SK-N-SH (cell line): Measurements from ENCODE around the gene DHX57. TPM values are rescaled to one million over a fixed set of nuclear protein-coding genes. Genes with fewer than 3 reads are reported as not detected.
A peak's percentile ranks its signal among the peaks of the same experiment; 100 is the strongest.
"Not testable (repeated sequence)": the region's sequence is repeated elsewhere in the genome, so short reads cannot be mapped to it uniquely, and the experiment has no call there.

ENCODE experiments used
- CTCF ChIA-PET: fragments of 300-600, 350-600 bp; formaldehyde crosslinking; extraction: SDS; loops from one replicate; lab custom pipeline; 2021; lab: Yijun Ruan, JAX
- POLR2A ChIA-PET: fragments of 350-600 bp; sonication (Branson Sonifier 250); formaldehyde crosslinking; extraction: SDS; loops from one replicate; lab custom pipeline; 2020; ENCODE audit warnings: antibody characterized with exemption, inconsistent platforms; lab: Yijun Ruan, JAX
- DNase-seq: peaks from one replicate; pipeline ENCODE4 v3.0.0; 2012
- H2AFZ ChIP-seq: fragments of 200-600 bp; sonication (generic); 2 replicates; pipeline ENCODE4 v1.8.1; 2016; ENCODE audit warnings: antibody characterized with exemption, mild to moderate bottlenecking, low read depth
- H3F3A ChIP-seq: fragments of 200-600 bp; sonication (generic); replicated peaks from 2 replicates; pipeline ENCODE3; 2016; ENCODE audit warnings: antibody characterized with exemption, mild to moderate bottlenecking; ENCODE audit not compliant: insufficient read depth
- H3K27ac ChIP-seq, 2 experiments: fragments of 200-500 bp in 1 of 2; fragments of 200-600 bp in 1 of 2; sonication (Bioruptor generic) in 1 of 2; sonication (generic), shearing (Covaris generic) in 1 of 2; 2 replicates each; pipeline versions ENCODE4 v1.5.1 to v1.6.1; 2014 to 2016; ENCODE audit warnings: low read depth in 2 of 2, inconsistent platforms in 1 of 2, low read length in 1 of 2, mild to moderate bottlenecking in 1 of 2, mixed read lengths in 1 of 2
- H3K27me3 ChIP-seq: fragments of 200-600 bp; sonication (generic), shearing (Covaris generic); 2 replicates; pipeline ENCODE4 v1.6.1; 2016; ENCODE audit warnings: mixed run types; ENCODE audit not compliant: insufficient read depth
- H3K36me3 ChIP-seq, 2 experiments: fragments of 200-500 bp in 1 of 2; fragments of 200-600 bp in 1 of 2; sonication (Bioruptor generic) in 1 of 2; sonication (generic) in 1 of 2; replicated peaks in 1 of 2; 2 replicates each; pipeline versions ENCODE3 to v1.5.1; 2014 to 2016; ENCODE audit warnings: low read length in 1 of 2, mild to moderate bottlenecking in 1 of 2; ENCODE audit not compliant: insufficient read depth in 2 of 2, control insufficient read depth in 1 of 2
- H3K4me1 ChIP-seq, 2 experiments: fragments of 200-500 bp in 1 of 2; fragments of 200-600 bp in 1 of 2; sonication (Bioruptor generic) in 1 of 2; sonication (generic), shearing (Covaris generic) in 1 of 2; 2 replicates each; pipeline versions ENCODE4 v1.5.1 to v1.6.1; 2014 to 2016; ENCODE audit warnings: low read depth in 1 of 2, low read length in 1 of 2, mixed run types in 1 of 2; ENCODE audit not compliant: insufficient read depth in 2 of 2, control insufficient read depth in 1 of 2
- H3K4me2 ChIP-seq: fragments of 200-600 bp; sonication (generic), shearing (Covaris generic); 2 replicates; pipeline ENCODE4 v1.6.1; 2017; ENCODE audit warnings: mixed run types
- H3K4me3 ChIP-seq, 2 experiments: fragments of 200-500 bp in 1 of 2; fragments of 200-600 bp in 1 of 2; sonication (Bioruptor generic) in 1 of 2; sonication (generic), shearing (Covaris generic) in 1 of 2; 2 replicates each; pipeline versions ENCODE4 v1.5.1 to v1.8.1; 2014 to 2016; ENCODE audit warnings: low read depth in 2 of 2, inconsistent platforms in 1 of 2, low read length in 1 of 2, mild to moderate bottlenecking in 1 of 2, mixed read lengths in 1 of 2, moderate library complexity in 1 of 2
- H3K79me2 ChIP-seq: fragments of 200-600 bp; sonication (generic); 2 replicates; pipeline ENCODE4 v1.8.1; 2017; ENCODE audit warnings: mild to moderate bottlenecking; ENCODE audit not compliant: insufficient read depth
- H3K9ac ChIP-seq: fragments of 200-600 bp; sonication (generic); 2 replicates; pipeline ENCODE4 v1.6.1; 2017; ENCODE audit warnings: mixed run types
- H3K9me2 ChIP-seq: fragments of 200-600 bp; sonication (generic); 2 replicates; pipeline ENCODE4 v1.6.1; 2017; ENCODE audit warnings: mixed run types
- H3K9me3 ChIP-seq: fragments of 200-600 bp; sonication (generic); 2 replicates; pipeline ENCODE4 v1.6.1; 2017; ENCODE audit warnings: mixed run types, mild to moderate bottlenecking, moderate library complexity
- H4K20me1 ChIP-seq: fragments of 200-600 bp; sonication (generic); 2 replicates; pipeline ENCODE4 v1.6.1; 2017; ENCODE audit warnings: mild to moderate bottlenecking, mixed run types; ENCODE audit not compliant: insufficient read depth
- EZH2phosphoT487 ChIP-seq: fragments of 200-600 bp; sonication (generic); IDR thresholded peaks from 2 replicates; pipeline ENCODE4 v1.6.1; 2017; ENCODE audit warnings: low read depth, mixed run types, mild to moderate bottlenecking, antibody characterized with exemption, moderate library complexity, borderline replicate concordance
- FOSL2 ChIP-seq: IDR thresholded peaks from 2 replicates; pipeline ENCODE4 v1.4.0; 2012; ENCODE audit warnings: low read depth, mild to moderate bottlenecking, moderate library complexity, borderline replicate concordance
- FOXM1 ChIP-seq: IDR thresholded peaks from 2 replicates; pipeline ENCODE4 v1.4.0; 2012; ENCODE audit warnings: low read depth, mild to moderate bottlenecking
- GABPA ChIP-seq: IDR thresholded peaks from 2 replicates; pipeline ENCODE4 v1.4.0; 2012; ENCODE audit warnings: low read depth, mild to moderate bottlenecking
- GATA2 ChIP-seq: sonication (generic); formaldehyde crosslinking; IDR thresholded peaks from 2 replicates; pipeline ENCODE4 v1.5.0; 2020; ENCODE audit warnings: mild to moderate bottlenecking, missing genetic modification reagents
- JUND ChIP-seq: IDR thresholded peaks from 2 replicates; pipeline ENCODE4 v1.4.0; 2012
- MAX ChIP-seq: IDR thresholded peaks from 2 replicates; pipeline ENCODE4 v1.4.0; 2012; ENCODE audit warnings: low read depth
- NFIC ChIP-seq: IDR thresholded peaks from 2 replicates; pipeline ENCODE4 v1.4.0; 2012; ENCODE audit warnings: borderline replicate concordance
- PBX3 ChIP-seq: IDR thresholded peaks from 2 replicates; pipeline ENCODE4; 2012
- POLR2AphosphoS5 ChIP-seq: IDR thresholded peaks from 2 replicates; pipeline ENCODE4 v1.6.1; 2012; ENCODE audit warnings: low read depth, low read length
- RAD21 ChIP-seq: IDR thresholded peaks from 2 replicates; pipeline ENCODE4 v1.6.1; 2012; ENCODE audit warnings: mild to moderate bottlenecking, low read length
- REST ChIP-seq: IDR thresholded peaks from 2 replicates; pipeline ENCODE4 v1.6.1; 2012; ENCODE audit warnings: mild to moderate bottlenecking, low read depth, low read length, moderate library complexity
- RXRA ChIP-seq: IDR thresholded peaks from 2 replicates; pipeline ENCODE4 v1.4.0; 2012; ENCODE audit warnings: low read depth, mild to moderate bottlenecking, borderline replicate concordance
- SIN3A ChIP-seq: IDR thresholded peaks from 2 replicates; pipeline ENCODE4 v1.6.1; 2012; ENCODE audit warnings: low read depth, mild to moderate bottlenecking, low read length, moderate library complexity, borderline replicate concordance
- SMC3 ChIP-seq: IDR thresholded peaks from 2 replicates; pipeline ENCODE4 v1.6.1; 2012; ENCODE audit warnings: low read depth, low read length, improper control_type of control experiment
- TEAD4 ChIP-seq: IDR thresholded peaks from 2 replicates; pipeline ENCODE4 v1.4.0; 2012; ENCODE audit warnings: mild to moderate bottlenecking, borderline replicate concordance; ENCODE audit not compliant: insufficient read depth
- YY1 ChIP-seq: IDR thresholded peaks from 2 replicates; pipeline ENCODE4 v1.4.0; 2012; ENCODE audit warnings: low read depth, mild to moderate bottlenecking
- WGBS: methylation state at CpG from one replicate; pipeline ENCODE4 v1.1.6; 2017; ENCODE audit warnings: low lambda C conversion rate; 5-methylcytosine and 5-hydroxymethylcytosine counted together
- polyA plus RNA-seq, 3 experiments: library from polyadenylated mRNA; depleted of rRNA; stranded (reverse); fragments of >200 nt; gene quantifications; 2 replicates each; pipeline ENCODE4 v1.2.3, GENCODE V29; 2012
- TF ChIP-seq, protein P1 (sequence below): IDR thresholded peaks from 2 replicates; pipeline ENCODE4 v1.4.0; 2012; ENCODE audit warnings: low read depth, borderline replicate concordance
- TF ChIP-seq, protein P2 (sequence below): fragments of 200-600 bp; sonication (generic); IDR thresholded peaks from 2 replicates; pipeline ENCODE4 v1.6.1; 2017; ENCODE audit warnings: antibody characterized with exemption, mild to moderate bottlenecking, moderate library complexity

Gene DHX57
- polyA plus RNA-seq, 1 of the 3 experiments (the other 2 are of a cell fraction), result 12.3 TPM

- H3K27ac ChIP-seq, result peak overlapping the region; percentile 45 to 67
- 68% methylated on average over 10 of the region's 10 CpGs for WGBS
Measured at GRCh38 chr2:38827539-38828145, 48.1 kb downstream of the DHX57 start.

GRCh38 chr2:38825956-38826355 is 49.8 kb downstream of the DHX57 start:
- peaks cover 0 to 8% of the 10 kb centered on the region in 2 experiments; a peak in 1 of 4 replicates for H3K4me1 ChIP-seq
- no peaks in the 10 kb centered on the region for H4K20me1 ChIP-seq
- no peaks in the 10 kb centered on the region for H3K9me2 ChIP-seq
- no peak overlapping the region for H3K9ac ChIP-seq
- H2AFZ ChIP-seq, result no peak overlapping the region
- no peak overlapping the region for H3K4me3 ChIP-seq
- no peak overlapping the region for H3K4me2 ChIP-seq
- ChIA-PET POLR2A (interaction anchor here (1.2 kb wide), 1 partner anchor 74 kb away, joined by 4 read pairs; the partner anchor contains the start of gene SRSF7), CTCF (interaction anchor here (1.5 to 2.0 kb wide), 3 partner anchors 9 to 15 kb away, joined by 3 to 16 read pairs (median 4); no protein-coding TSS in a partner anchor)
- no peaks in the 10 kb centered on the region for H3K79me2 ChIP-seq
- no peak for DNase-seq
- peaks cover 4% of the 10 kb centered on the region for H3F3A ChIP-seq
- 100% methylated on average over 2 of the region's 2 CpGs for WGBS
- H3K36me3 ChIP-seq, result peaks cover 31 to 54% of the 10 kb centered on the region in 2 experiments
- H3K9me3 ChIP-seq, result no peaks in the 10 kb centered on the region
- H3K27me3 ChIP-seq, result no peaks in the 10 kb centered on the region
- TF ChIP-seq NFIC, result no peak
- TF ChIP-seq FOXM1, result no peak
- TF ChIP-seq TEAD4, result no peak
- TF ChIP-seq YY1, result no peak
- TF ChIP-seq RXRA, result no peak
- TF ChIP-seq SIN3A, result no peak
- no peak for TF ChIP-seq MAX
- TF ChIP-seq GATA2 (CRISPR knock-in tag), result no peak
- TF ChIP-seq RAD21, result no peak
- TF ChIP-seq, protein P1, sequence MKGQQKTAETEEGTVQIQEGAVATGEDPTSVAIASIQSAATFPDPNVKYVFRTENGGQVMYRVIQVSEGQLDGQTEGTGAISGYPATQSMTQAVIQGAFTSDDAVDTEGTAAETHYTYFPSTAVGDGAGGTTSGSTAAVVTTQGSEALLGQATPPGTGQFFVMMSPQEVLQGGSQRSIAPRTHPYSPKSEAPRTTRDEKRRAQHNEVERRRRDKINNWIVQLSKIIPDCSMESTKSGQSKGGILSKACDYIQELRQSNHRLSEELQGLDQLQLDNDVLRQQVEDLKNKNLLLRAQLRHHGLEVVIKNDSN, result no peak
- TF ChIP-seq JUND, result no peak
- no peak for TF ChIP-seq EZH2phosphoT487
- no peak for TF ChIP-seq REST
- TF ChIP-seq PBX3, result no peak
- TF ChIP-seq GABPA, result no peak
- no peak for TF ChIP-seq SMC3
- TF ChIP-seq, protein P2, sequence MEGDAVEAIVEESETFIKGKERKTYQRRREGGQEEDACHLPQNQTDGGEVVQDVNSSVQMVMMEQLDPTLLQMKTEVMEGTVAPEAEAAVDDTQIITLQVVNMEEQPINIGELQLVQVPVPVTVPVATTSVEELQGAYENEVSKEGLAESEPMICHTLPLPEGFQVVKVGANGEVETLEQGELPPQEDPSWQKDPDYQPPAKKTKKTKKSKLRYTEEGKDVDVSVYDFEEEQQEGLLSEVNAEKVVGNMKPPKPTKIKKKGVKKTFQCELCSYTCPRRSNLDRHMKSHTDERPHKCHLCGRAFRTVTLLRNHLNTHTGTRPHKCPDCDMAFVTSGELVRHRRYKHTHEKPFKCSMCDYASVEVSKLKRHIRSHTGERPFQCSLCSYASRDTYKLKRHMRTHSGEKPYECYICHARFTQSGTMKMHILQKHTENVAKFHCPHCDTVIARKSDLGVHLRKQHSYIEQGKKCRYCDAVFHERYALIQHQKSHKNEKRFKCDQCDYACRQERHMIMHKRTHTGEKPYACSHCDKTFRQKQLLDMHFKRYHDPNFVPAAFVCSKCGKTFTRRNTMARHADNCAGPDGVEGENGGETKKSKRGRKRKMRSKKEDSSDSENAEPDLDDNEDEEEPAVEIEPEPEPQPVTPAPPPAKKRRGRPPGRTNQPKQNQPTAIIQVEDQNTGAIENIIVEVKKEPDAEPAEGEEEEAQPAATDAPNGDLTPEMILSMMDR, result no peak
- TF ChIP-seq POLR2AphosphoS5, result no peak
- H3K27ac ChIP-seq, result no peak overlapping the region

More at GRCh38 chr2:38827539-38828145, 48.1 kb downstream of the DHX57 start:
- H4K20me1 ChIP-seq, H3K79me2 ChIP-seq, H3F3A ChIP-seq, H3K27me3 ChIP-seq, DNase-seq, H3K9me3 ChIP-seq, H3K9ac ChIP-seq, H3K4me3 ChIP-seq, POLR2A ChIA-PET, H3K9me2 ChIP-seq, H3K4me1 ChIP-seq: not testable (repeated sequence)
- TF ChIP-seq FOSL2 (peak; percentile 56; the same call in 1 of the 2 replicates), JUND (peak; percentile 17; the same call in 1 of the 2 replicates)
- peak overlapping the region; percentile 31; the same call in 1 of the 2 replicates for H2AFZ ChIP-seq
- CTCF ChIA-PET, result interaction anchor here (1.7 kb wide), 1 partner anchor 11 kb away, joined by 3 read pairs; no protein-coding TSS in a partner anchor
- H3K4me2 ChIP-seq, result 0 out of 2 replicates have a peak overlapping the region, but pooled peaks have one; percentile 6
- peaks cover 27 to 43% of the 10 kb centered on the region in 2 experiments for H3K36me3 ChIP-seq
